Sigmoid colon (tissue), 4 donors: ENCODE results near the gene SORCS2.

Experiments
- POLR2A ChIP-seq, 2 donors: fragments of 450-650 bp; IDR thresholded peaks; one replicate each; pipeline ENCODE4 v1.6.1; 2016; ENCODE audit warnings: antibody characterized with exemption in 2 of 2, mild to moderate bottlenecking in 2 of 2, moderate library complexity in 2 of 2
- POLR2AphosphoS5 ChIP-seq, 4 donors: sonication (generic); formaldehyde crosslinking; IDR thresholded peaks; one replicate each; pipeline ENCODE4 v1.6.1; 2017; ENCODE audit warnings: antibody characterized with exemption in 4 of 4
- TF ChIP-seq, protein P1 (sequence below), 4 experiments: fragments of 450-650 bp in 3 of 4; fragments of 200-600 bp in 1 of 4; IDR thresholded peaks; one replicate each; pipeline ENCODE4 v1.5.1; 2016 to 2019; ENCODE audit warnings: antibody characterized with exemption in 4 of 4, mild to moderate bottlenecking in 3 of 4, moderate library complexity in 2 of 4

GRCh38 chr4:7239101-7239820 is 46.9 kb downstream of the SORCS2 start:
- no peak for TF ChIP-seq POLR2A (IDR thresholded peaks at IDR 0.05)
- TF ChIP-seq, protein P1, sequence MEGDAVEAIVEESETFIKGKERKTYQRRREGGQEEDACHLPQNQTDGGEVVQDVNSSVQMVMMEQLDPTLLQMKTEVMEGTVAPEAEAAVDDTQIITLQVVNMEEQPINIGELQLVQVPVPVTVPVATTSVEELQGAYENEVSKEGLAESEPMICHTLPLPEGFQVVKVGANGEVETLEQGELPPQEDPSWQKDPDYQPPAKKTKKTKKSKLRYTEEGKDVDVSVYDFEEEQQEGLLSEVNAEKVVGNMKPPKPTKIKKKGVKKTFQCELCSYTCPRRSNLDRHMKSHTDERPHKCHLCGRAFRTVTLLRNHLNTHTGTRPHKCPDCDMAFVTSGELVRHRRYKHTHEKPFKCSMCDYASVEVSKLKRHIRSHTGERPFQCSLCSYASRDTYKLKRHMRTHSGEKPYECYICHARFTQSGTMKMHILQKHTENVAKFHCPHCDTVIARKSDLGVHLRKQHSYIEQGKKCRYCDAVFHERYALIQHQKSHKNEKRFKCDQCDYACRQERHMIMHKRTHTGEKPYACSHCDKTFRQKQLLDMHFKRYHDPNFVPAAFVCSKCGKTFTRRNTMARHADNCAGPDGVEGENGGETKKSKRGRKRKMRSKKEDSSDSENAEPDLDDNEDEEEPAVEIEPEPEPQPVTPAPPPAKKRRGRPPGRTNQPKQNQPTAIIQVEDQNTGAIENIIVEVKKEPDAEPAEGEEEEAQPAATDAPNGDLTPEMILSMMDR (IDR thresholded peaks at IDR 0.05) = no peak
- no peak for TF ChIP-seq POLR2AphosphoS5 (IDR thresholded peaks at IDR 0.05)
